Retinal pigment epithelial cell (primary cell): ENCODE measurements around the gene ABCC3.

ENCODE experiments used
- DNase-seq: peaks from one replicate; pipeline ENCODE4 v3.0.0-alpha.2; 2010; ENCODE audit warnings: low read depth
- H3K4me3 ChIP-seq: 2 replicates; pipeline ENCODE4 v1.5.1; 2011; ENCODE audit warnings: mild to moderate bottlenecking, low read length, control low read depth, moderate library complexity
- TF ChIP-seq, protein P1 (sequence below): conservative IDR thresholded peaks from 2 replicates; pipeline ENCODE4 v1.5.1; 2011; ENCODE audit warnings: low read depth, low read length, control low read depth, inconsistent platforms

ABCC3 gene

DNA sequence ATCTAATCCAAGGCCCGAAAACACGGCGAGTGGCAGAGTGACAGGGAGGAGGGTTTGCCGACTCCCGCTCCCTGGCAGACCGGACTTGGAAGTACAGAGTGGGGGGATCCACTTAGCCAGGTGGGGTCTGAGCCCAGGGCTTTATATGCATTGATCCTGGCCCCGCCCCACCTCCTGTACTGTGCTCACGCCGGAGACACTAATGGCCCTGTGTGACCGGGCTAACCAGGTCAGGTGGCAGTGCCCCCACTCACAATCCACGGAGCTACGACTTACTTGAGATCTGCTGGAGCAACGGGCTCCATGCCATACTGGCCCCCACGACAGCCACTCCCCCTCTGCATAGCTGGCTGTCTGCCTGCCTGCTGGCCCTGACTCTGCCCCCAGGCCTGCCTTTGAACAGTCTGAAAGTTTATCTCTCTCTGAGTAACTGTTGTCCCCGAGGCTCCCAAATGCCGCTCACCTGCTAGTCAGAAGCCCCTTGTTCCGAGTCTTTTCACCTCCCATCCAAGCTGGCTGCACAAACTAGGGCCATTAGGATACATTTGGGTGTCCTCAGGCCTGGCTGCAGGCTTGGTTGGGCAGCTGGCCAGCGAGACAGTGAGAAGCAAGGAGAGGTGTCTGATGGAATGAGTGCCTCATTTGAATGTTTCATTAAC, 46.2 kb upstream of the ABCC3 start:
- H3K4me3 ChIP-seq, result no peak overlapping the region
- no peak for DNase-seq
- TF ChIP-seq, protein P1, sequence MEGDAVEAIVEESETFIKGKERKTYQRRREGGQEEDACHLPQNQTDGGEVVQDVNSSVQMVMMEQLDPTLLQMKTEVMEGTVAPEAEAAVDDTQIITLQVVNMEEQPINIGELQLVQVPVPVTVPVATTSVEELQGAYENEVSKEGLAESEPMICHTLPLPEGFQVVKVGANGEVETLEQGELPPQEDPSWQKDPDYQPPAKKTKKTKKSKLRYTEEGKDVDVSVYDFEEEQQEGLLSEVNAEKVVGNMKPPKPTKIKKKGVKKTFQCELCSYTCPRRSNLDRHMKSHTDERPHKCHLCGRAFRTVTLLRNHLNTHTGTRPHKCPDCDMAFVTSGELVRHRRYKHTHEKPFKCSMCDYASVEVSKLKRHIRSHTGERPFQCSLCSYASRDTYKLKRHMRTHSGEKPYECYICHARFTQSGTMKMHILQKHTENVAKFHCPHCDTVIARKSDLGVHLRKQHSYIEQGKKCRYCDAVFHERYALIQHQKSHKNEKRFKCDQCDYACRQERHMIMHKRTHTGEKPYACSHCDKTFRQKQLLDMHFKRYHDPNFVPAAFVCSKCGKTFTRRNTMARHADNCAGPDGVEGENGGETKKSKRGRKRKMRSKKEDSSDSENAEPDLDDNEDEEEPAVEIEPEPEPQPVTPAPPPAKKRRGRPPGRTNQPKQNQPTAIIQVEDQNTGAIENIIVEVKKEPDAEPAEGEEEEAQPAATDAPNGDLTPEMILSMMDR, result no peak

DNA sequence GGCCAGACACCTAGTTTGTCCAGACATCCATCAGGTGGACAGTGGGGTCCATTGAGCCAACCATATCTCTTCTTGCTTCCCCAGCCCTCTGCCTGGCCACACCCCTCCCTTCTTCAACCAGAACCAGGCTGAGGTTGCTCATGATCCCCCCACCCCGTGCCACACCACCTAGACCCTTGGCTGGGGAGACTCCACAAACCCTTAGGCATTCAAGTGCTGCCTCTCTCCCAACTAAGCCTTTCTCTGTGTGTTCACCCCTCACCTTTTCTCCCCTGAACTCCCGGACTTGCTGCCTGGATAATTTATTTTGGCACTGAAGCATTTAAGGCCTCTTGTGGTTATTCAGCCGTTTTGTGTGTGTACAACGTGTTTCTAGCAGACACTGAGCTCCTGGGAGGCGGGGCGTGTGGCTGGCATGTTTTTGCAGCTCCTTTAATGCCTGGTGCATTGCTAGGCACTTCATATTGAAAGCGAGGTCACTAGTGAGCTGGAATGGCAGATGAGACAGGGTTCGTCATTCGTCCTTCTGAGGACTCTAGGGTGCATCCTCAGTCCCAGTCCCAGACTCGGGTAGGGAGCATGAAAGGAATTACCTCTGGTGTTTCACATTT, 45.5 kb upstream of the ABCC3 start:
- no peak overlapping the region for H3K4me3 ChIP-seq
- no peak for DNase-seq
- TF ChIP-seq, protein P1, result no peak

DNA sequence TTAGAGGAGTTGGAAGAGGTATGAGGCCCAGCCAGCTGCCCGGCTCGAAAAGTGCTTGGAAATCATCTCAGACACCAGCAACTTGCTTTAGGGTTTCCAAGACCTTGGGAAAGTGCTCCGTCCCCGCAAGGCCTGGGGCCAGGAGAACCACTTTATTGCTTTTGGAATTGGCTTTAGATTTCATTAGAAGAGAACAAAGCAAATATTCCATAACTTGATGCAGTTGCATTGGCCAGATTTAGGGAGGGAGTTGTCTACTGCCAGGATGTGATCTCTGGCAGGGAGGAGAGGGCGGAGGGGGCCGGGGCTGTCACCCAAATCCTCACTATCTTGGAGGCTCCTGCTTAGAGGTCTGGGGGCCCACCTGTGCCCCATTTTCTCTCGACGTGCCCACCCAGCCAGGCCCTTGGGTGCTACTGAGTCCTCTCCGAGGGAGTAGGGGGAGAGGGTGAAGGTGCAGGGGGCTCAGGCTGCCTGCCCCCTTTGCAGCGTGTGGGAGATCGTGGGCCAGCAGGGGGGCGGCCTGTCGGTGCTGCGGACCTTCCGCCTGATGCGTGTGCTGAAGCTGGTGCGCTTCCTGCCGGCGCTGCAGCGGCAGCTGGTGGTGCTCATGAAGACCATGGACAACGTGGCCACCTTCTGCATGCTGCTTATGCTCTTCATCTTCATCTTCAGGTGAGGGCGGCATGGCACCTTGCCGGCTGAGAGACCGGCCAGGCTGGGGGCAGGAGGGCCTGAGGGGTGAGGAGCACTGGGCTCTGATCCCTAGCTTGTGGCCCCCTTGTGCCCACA, 43.5 kb upstream of the ABCC3 start:
- TF ChIP-seq, protein P1, result no peak
- no peak overlapping the region for H3K4me3 ChIP-seq
- no peak for DNase-seq

DNA sequence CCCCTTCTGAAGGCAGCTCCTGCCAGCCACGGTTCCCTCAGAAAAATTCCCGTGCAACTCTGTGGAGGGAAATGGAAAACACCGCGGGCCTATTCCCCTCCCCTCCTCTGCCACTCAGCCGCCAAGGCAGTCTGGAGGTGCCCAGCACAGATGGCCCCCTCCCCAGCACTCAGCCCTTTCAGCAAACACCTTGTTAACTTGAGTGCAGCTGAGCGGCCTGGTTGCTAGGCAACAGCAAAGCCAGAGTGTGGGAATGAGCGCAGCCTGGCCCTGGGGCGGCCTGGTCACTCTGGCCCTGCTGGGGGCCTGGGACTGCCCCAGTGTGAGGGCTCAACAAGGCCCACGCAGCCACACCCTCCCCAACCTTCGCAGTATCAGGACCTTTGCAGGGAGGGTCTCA, 41.4 kb upstream of the ABCC3 start:
- TF ChIP-seq, protein P1, result no peak
- no peak overlapping the region for H3K4me3 ChIP-seq
- DNase-seq, result no peak

DNA sequence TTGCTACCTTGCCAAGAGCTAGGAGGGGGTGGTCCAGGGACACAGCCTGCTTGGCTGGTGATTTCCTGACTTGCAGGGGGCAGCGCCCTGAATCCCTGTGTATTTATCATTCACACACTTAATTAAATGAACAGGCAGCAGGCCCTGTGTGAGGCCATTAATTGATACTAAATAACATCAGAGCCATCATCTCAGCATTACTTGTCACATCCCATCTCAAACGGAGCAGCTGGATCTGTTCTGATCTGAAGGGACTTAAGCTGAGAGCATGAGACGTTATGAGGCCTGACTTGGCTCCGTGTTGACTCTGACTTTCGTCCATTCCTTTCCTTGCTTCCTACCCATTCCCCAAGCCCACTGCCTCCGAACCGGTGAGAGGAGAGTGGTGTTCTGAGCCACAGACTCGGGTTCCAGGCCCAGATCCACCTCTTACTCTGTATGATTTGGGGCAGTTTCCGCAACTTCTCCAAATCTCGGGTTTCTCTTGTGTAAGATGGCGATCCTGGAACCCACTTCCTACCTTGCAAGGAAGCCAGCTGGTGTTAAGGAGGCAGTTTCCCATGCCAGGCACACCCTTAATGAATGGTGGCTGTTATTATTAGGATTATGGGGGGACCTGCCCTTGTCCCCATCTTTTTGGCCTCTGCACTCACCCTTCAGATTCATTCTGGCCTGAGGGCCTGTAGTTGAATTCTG, 40.4 kb upstream of the ABCC3 start:
- DNase-seq, result no peak
- TF ChIP-seq, protein P1, result no peak
- no peak overlapping the region for H3K4me3 ChIP-seq

DNA sequence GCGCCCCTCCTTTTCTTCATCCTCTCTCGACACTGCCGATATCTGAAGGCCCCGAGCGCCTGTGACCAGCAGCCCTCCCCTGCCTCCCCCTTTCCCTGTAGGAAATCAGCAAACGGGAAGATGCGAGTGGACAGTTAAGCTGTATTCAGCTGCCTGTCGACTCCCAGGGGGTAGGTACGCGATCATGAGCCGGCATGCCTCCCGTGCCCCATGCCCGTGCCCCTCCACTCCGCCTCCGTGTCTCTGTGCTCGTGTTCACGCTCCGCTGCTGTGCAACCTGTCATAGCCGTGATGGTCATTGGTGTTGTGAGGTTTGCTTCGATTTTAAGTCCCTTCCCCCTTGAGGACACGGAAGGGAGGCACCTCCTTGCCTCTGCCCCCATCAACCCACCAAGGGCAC, 39.8 kb upstream of the ABCC3 start:
- H3K4me3 ChIP-seq, result no peak overlapping the region
- no peak for DNase-seq
- TF ChIP-seq, protein P1, result no peak
